GM18526 (cell line): ENCODE data around the gene RBM10.

Source experiments
- POLR2A ChIP-seq: IDR thresholded peaks from 3 replicates; pipeline ENCODE4 v1.6.1; 2011; ENCODE audit not compliant: insufficient read length; ENCODE audit errors: extremely low read depth

Gene RBM10

DNA sequence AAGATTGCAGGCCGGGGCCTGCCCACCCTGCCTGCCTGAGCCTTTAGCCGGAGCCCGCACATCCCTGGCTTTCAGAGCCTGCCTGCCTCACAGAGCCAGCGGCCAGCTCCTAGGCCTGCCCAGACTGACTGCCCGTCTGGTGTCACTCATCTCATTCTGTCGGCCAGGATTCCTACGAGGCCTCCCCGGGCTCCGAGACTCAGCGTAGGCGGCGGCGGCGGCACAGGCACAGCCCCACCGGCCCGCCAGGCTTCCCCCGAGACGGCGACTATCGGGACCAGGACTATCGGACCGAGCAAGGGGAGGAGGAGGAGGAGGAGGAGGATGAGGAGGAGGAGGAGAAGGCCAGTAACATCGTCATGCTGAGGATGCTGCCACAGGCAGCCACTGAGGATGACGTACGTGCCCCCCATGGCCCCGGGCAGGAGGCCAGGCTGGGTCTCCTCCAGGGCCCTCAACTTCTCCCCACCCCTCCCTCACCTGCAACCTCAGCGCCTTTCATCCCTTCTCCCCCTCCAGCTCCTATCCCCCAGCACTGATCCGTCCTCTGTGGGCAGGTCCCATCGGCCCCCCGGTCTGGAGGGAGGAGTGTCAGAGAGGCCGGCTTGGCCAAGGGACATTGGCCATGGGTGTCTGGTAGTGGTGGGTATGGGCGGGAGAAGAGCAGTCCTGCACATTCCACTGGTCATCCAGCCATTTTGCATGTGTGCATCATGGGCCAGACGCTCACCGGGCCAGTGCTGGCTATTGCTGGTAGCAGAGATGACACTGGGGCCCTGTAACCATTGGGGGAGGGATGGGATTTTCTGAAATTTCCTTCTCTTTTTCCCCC lies 26.1 kb downstream of the RBM10 start:
- no peak for TF ChIP-seq POLR2A

DNA sequence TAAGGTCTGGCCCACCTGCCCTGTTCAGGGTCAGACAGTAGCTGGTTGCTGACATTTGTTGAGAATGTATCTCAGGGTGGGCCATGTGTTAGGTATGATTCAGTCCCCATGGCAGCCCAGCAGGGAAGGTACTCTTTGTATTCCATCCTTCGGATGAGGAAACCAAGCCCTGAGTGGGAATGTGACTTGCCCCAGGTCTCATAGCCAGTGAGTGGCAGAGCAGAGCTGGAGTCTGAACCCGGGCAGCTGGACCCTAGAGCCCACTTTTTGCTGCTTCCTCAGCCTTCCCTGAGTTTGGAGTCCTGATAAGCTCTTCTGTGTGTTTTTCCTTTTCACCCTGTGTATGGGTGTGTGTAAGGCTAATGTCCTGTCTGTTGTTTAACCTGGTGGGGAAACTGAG lies 27.0 kb downstream of the RBM10 start:
- TF ChIP-seq POLR2A: no peak

DNA sequence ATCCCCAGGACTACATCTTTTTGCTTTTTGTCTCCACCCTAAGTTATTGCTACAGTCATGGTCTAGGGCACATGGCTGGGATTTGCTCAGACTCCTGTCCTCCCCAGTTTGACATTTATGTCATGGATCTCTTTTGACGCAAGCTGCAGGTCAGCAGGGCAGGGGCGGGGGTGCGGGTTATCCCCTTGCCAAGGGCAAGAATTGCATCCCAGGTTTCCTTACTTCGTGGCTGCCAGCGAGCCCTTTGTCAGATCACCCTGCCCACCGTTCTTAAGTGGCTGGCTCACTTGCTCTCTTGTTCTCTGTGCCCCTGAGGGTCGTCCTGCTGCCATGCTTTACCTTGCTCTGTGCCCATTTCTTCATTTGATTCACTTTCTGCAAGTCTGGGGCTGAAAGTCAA lies 27.5 kb downstream of the RBM10 start:
- TF ChIP-seq POLR2A: no peak

DNA sequence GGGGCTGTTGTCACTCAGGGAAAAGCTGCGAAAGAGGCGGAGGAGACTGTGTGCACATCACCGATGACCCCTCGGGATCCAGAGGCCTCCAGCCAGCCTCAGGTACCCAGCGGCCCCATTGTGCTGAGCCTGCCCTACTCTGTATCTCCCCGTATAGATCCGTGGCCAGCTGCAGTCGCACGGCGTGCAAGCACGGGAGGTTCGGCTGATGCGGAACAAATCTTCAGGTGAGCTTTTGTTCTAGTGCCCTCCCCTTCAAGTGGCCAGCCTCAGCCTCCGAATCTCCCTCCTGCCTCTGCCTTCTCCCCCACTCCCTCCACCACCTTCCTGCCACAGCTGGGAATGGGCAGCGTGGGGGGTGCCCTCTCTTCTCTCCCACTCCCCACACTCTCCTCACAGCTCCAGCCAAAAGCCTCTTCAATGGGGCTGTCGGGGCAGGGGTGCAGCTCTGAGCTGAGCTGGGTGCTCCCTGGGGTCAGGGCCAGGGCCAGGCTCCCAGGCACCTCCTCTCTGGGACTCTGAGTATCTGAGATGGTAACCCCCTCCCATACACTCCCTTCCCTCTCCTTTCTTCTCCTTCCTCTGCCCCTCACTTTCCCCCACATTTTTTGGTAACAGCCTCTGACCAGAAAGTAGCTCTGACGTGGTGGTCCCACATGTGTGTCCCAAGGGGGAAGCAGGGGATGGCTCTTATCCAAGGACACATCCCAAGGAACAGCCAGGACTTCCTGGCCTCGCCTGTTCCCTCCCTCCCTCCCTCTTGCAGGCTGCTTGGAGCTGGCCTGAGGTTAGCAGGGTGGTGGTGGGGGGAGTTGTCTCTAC lies 28.2 kb downstream of the RBM10 start:
- TF ChIP-seq POLR2A: no peak

DNA sequence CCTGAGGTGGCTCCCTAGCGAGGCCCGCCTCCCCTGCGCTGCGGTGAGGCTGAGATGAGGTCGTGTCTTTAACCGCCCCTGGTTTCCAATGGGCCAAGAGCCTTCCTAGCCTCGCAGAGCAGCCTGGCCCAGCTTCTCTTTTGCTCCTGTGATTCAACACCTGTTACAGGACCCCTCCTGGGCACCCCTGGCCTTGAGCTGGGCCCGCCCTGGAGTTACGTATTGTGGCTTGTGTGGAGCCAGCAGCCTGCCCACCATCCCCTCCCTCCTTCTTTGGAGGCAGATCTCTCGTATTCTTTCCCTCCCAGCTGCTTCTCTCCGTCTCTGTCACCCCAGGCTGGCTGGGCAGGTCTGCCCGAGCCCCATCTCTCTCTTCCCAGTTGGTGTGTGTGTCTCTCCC lies 29.4 kb downstream of the RBM10 start:
- TF ChIP-seq POLR2A: no peak

DNA sequence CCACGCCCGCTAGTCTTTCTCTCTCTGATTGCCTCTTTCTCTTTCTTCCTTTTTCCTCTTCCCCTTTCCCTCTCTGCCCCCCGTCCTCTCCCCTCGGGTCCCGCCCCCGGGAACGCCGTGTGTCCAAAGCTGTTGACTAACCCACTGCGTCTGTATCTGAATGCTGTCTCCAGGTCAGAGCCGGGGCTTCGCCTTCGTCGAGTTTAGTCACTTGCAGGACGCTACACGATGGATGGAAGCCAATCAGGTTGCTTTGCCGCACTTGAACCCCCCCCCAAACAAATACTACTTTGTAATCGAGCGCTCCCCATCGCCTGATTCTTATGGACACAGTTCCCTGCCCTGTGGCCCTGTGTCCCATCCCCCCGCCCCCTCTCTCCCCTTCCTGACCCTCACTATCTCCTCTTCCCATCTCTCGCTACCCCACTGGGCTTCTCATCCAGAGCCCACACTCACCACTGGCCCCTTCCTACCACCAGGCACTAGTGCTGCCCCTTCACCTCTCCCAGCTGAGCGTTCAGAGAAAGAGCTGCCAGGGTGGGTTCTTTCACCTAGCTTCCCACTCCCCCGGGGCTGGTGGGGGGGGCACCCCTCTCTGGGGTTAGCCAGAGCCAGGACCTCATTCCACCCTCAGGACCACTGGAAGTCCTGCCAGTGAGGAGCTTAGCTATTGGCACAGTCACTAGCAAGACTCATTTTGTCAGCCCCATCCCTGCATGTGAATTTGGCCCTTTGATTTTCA lies 30.0 kb downstream of the RBM10 start:
- no peak for TF ChIP-seq POLR2A

DNA sequence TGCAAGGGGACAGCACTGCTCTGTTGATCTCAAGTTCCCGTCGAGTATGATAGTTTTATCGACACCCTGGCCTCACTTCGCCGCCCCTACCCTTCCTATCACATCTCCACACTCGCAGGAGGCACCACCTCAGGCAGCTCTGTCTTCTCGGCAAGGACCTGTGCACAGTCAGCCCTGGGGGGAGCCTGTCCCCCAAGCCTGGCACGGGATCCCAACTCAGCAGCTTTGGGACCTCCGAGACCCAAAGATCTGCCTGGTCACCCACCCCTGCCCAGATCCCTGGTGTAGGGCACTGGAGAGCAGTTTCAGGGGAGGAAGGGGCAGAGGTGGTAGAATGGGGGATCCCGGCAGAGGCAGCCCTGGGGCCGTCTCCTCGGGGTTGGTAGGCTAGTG lies 30.6 kb downstream of the RBM10 start:
- no peak for TF ChIP-seq POLR2A

DNA sequence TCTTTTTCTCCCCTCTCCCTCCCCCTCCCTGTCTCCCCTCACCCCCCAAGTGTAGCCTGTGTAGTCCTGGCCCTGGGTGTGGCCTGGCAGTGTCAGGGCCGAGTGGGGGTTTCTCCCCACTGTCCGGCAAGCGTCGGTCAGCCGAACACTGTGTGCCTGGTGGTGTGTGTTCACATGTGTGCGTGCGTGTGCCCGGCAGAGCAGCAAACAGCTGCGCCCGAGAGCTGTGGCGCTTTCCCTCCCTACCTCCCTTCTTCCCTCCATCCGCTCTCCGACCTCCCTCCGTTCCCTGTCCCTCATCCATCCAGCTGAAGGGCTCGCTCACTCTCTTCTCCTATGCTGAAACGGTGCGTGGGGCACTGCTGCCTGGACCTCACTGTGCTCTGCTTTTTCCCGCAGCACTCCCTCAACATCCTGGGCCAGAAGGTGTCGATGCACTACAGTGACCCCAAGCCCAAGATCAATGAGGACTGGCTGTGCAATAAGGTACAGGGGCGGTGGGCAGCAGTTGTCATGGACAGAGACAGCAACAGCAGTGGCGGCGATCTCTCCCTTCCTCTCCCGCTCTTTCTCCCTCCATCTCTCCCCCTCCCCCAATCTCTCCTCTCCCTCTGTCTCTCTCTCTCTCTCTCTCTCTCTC lies 31.2 kb downstream of the RBM10 start:
- no peak for TF ChIP-seq POLR2A

DNA sequence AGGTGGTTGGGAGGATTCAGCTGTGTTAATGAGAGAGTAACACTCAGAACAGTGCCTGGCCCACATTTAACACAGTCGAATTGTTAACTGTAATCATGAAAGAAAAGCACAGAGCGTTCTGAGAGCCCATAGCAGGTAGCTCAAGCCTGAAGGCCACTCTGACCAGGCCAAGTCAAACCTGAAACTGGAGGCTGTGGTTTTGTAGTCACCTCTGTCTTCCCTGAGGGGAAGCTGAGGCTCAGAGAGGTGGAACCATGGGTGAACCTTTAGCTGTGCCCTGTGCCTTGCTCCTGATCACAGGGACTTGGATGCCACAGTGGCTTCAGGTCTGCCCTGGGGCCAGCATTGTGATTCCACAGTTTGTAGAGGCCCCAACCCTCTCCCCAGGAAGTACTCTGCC lies 32.1 kb downstream of the RBM10 start:
- TF ChIP-seq POLR2A: no peak

DNA sequence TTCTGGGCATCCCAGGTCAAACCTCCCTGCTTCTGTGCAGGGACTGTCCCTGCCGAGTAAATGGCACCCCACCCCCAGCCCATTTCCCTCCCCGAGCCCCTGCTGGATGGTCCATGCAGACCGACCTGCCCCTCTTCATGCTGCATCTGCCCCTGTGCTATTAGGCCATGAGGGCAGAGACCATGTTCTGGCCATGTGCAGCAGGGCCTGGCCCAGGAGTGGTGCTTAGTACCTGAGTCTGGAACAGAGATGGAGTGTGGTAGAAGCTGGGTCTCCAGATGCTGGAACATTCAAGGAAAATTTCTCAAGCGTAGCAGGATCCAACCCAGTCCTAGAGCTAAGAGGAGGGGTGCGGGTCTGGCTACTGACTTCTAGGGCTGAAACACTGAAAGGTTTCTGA lies 33.3 kb downstream of the RBM10 start:
- no peak for TF ChIP-seq POLR2A

DNA sequence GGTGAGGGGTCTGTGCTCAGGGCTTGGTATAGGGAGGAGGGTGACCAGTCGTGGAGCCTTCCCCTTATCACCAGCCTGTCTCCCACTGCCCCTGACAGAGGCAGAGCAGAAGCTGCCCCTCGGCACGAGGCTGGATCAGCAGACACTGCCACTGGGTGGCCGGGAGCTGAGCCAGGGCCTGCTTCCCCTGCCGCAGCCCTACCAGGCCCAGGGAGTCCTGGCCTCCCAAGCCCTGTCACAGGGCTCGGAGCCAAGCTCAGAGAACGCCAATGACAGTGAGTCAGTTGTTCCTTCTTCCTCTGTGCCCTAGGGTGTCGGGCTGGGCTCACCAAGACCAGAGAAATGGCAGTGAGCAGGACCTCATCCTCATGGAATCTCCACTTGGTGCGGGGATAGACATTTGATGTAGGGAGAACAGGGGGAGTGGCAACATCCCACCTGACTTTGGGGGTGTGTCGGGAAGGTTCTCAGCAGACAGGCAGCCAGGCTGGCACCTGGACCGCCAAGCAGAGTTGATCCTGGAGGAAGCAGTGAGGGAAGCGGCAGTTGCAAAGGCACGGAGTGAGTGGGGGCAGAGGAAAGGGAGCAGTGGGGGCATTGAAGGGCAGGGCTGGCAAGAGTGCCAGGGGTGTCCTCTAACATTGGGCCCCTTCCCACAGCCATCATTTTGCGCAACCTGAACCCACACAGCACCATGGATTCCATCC lies 34.4 kb downstream of the RBM10 start:
- no peak for TF ChIP-seq POLR2A

DNA sequence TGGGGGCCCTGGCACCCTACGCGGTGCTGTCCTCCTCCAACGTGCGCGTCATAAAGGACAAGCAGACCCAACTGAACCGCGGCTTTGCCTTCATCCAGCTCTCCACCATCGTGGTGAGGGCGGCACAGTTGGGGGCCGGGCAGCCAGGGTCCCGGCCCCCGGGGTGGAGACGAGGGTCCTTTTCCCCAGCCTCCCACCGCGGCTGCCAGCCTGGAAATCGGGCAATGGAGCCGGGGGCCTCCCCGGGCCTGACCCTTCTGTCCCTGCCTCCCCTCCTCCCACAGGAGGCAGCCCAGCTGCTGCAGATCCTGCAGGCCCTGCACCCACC lies 34.9 kb downstream of the RBM10 start:
- TF ChIP-seq POLR2A: no peak

DNA sequence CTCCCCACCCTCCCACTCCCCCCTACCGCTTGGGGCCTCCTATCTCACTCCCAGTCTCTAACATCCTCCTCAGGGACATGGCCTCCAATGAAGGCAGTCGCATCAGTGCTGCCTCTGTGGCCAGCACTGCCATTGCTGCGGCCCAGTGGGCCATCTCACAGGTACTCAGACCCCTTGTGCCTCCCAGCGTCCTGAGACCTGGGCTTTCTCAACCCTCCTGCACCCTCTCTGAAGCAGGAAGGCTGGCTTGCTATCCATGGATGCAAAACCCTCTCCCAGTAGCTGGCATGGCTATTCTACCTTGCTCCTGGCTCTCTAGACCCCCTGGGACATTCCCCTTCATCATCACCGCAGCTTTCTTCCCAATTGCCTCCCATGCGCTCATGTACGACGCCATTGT lies 35.3 kb downstream of the RBM10 start:
- TF ChIP-seq POLR2A: no peak

DNA sequence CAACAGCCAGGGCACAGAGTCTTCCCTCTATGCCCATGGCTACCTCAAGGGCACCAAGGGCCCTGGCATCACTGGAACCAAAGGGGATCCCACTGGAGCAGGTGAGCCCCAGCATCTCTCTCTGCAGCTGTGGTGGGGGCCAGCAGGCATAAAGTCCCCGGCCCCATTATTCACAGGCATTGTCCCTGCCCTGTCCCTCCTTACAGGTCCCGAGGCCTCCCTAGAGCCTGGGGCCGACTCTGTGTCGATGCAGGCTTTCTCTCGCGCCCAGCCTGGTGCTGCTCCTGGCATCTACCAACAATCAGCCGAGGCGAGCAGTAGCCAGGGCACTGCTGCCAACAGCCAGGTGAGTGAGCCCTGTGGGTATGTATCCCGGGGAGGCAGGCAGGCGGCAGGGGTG lies 36.3 kb downstream of the RBM10 start:
- TF ChIP-seq POLR2A: no peak

DNA sequence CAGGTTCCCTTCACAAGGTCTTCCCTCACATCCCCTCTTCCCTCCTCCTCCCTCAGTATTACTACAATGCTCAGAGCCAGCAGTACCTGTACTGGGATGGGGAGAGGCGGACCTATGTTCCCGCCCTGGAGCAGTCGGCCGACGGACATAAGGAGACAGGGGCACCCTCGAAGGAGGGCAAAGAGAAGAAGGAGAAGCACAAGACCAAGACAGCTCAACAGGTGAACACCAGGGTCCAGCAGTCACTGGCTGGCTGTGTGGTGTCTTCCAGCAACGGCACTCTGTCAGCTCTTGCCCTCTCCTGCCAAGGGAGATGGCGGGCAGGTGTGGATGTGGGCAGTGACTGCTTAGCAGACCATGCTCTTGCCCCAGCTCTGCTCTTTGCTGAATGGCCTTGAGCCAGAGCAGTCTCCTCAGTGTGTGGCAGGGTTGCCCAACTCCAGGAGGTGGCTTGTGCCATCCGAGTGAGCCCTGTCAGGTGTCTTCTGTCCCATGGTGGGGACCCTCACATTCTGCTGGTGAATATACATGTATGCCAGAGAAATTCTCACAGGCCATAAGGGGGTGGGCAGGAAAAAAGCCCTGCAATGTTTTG lies 37.2 kb downstream of the RBM10 start:
- no peak for TF ChIP-seq POLR2A

DNA sequence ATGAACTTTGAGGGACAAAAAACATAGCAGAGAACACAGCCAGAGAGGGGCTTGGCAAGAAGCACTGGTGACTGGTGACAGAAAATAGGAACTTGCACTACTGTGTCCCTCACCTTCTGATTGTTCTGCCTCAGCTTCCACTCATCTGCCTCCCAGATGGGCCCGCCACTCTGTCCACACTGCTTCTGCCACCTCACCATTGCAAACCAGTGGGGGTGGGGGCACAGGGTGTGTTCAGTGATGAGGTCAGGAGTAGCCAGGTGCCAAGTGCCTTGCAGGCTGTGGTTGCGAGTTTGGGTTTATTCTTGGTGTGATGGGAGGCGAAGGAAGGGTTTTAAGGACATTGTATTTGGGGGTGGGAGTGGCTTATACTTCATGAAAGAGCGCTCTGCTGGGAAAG lies 39.5 kb downstream of the RBM10 start:
- no peak for TF ChIP-seq POLR2A
